ENCODE measurements around the gene CCDC9B.

Gene CCDC9B

GRCh38 chr15:40340740-40341400 is at the start of gene CCDC9B:
TSS of gene CCDC9B (minus strand) at chr15:40340939. CDS start at chr15:40340819, 120 bp downstream.
- DNase-seq (ENCODE audit: low spot score): peak; percentile 91

GRCh38 chr15:40389824-40390595 is 49.3 kb upstream of the CCDC9B start:
- DNase-seq (ENCODE audit: low spot score): no peak

DNA sequence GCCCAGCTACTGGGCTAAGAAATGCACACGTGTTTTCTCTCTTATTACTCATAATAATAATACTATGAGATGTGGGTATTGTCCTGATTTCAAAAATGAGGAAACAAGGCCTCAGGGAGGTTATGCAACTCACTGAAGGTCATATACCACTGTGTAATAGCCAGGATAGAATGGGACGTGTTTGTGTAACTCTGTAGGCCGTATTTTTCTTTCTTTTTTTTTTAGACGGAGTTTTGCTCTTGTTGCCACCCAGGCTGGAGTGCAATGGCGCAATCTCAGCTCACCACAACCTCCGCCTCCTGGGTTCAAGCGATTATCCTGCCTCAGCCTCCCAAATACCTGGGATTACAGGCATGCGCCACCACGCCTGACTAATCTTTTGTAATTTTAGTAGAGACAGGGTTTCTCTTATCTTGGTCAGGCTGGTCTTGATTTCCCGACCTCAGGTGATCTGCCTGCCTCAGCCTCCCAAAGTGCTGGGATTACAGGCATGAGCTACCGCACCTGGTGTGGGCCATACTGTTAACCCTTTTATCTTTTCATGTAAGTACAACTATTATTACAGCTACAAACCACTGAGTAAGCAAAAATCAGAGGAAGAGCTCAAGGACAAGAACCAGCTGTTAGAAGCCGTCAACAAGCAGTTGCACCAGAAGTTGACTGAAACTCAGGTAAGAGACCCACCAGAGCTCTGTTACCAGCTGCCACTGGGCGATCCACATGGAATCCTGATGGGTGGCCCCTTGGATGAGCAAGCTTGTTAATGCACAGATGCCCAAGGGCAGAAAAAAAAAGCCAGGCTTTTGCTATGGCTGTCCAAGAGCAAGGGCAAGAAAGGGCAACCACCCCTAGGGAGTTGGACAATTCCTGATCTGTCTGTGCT is 48.4 kb upstream of the CCDC9B start:
- no peak for DNase-seq (ENCODE audit: low spot score)

- DNase-seq (ENCODE audit: low spot score): no peak
These were observed 45.7 kb upstream of the CCDC9B start for GRCh38 chr15:40386480-40386879.

- peak; percentile 96 for DNase-seq (ENCODE audit: low spot score)
These were observed 42.1 kb upstream of the CCDC9B start, which contains the start of gene KNSTRN for GRCh38 chr15:40382580-40383456. TSS of gene KNSTRN (plus strand) at chr15:40382721. CDS start at chr15:40382836, 115 bp downstream.

GRCh38 chr15:40381818-40382529 is 41.2 kb upstream of the CCDC9B start:
- no peak for DNase-seq (ENCODE audit: low spot score)

- DNase-seq (ENCODE audit: low spot score): no peak
These were observed 39.9 kb upstream of the CCDC9B start for GRCh38 chr15:40380636-40381035.

DNA sequence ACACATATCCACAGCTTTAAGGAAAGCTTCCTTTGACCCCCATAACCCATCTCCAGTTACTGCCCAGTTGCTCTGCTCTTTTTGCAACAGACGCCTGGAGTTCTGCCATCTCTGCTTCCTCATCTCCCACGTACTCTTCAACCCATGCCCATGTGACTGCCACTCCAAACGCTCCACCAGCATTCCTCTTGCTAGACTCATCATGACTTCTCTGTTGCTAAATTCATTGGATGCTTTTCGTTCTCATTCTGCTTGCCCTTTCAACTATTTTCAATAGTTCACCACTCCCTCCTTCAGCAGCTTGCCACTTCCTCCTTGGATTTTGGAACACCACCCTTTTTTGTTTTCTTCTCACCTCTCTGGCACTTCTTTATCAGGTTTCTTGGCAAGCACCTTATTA is 39.1 kb upstream of the CCDC9B start:
- peak; percentile 96 for DNase-seq (ENCODE audit: low spot score)

DNA sequence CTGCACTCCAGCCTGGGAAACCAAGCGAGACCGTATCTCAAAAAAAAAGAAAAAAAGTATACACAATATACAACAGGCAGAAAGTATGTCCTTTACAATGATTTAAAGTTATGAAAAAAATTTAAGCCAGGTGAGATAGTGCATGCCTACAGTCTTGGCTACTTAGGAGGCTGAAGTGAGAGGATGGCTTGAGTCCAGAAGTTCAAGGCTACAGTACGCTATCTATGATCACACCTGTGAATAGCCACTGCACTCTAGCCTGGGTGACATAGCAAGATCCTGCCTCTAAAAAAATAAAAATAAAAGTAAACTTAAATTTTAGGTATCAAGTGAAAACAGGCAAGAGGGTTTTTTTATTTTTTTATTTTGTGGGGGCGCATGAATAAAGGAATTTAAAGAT is 38.6 kb upstream of the CCDC9B start:
- DNase-seq (ENCODE audit: low spot score): no peak

- no peak for DNase-seq (ENCODE audit: low spot score)
These were observed 36.9 kb upstream of the CCDC9B start for GRCh38 chr15:40377606-40378005.

DNA sequence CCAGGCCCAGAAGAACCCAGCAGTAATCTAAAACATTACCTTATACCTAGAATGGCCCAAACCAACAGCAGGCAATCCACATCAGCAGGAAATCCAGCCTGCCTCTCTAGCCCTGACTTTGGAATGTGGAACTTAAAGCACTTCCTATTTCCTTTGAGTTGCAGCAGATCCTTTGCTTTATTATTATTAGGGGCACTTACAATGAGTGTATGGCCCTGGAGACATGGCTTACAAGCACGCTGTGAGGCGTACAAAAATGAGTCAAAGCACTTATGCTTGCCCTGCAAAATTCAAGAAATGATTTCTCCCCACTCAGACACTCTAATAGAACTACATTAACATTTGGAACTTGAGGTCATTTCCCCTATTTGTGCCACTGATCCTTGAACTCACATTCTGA is 32.2 kb upstream of the CCDC9B start:
- DNase-seq (ENCODE audit: low spot score): no peak

GRCh38 chr15:40369971-40370370 is 29.2 kb upstream of the CCDC9B start:
- no peak for DNase-seq (ENCODE audit: low spot score)

DNA sequence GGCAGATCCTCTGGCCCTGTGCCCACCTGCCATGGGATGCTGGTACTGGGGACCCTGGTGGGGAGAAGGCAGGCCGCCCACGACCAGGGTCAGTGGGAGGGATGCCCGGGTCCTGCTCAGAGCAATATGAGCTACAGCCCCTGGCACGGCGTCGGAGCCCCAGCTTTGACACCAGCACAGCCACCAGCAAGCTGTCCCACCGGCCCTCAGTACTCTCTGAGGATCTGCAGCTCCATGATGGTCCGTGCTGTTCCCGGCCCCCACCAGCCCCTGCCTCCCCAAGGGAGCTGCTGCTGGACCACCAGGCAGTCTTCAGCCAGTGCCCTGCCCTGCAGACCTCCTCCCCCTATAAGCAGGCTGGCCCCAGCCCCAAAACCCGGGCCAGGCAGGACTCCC is 28.7 kb upstream of the CCDC9B start:
- no peak for DNase-seq (ENCODE audit: low spot score)

- no peak for DNase-seq (ENCODE audit: low spot score)
These were observed 28.2 kb upstream of the CCDC9B start for GRCh38 chr15:40368719-40369473.

DNA sequence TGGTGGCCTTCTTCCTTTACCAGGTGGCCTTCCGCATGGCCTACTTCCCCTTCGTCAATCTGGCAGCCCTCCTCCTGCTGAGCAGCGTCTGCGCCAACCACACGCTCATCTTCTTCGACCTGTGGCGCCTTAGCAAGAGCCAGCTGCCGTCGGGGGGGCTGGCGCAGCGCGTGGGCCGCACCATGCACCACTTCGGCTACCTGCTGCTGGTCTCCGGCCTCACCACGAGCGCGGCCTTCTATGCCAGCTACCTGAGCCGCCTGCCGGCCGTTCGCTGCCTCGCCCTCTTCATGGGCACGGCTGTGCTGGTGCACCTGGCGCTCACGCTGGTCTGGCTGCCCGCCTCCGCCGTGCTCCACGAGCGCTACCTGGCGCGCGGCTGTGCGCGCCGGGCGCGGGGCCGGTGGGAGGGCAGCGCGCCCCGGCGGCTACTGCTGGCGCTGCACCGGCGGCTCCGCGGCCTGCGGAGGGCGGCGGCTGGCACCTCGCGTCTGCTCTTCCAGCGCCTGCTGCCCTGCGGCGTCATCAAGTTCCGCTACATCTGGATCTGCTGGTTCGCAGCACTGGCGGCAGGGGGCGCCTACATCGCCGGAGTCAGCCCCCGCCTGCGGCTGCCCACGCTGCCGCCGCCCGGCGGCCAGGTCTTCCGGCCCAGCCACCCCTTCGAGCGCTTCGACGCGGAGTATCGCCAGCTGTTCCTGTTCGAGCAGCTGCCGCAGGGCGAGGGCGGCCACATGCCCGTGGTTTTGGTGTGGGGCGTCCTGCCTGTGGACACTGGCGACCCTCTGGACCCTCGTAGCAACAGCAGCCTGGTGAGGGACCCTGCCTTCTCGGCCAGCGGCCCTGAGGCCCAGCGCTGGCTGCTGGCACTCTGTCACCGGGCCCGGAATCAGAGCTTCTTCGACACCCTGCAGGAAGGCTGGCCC is 27.2 kb upstream of the CCDC9B start:
- DNase-seq (ENCODE audit: low spot score): peak; percentile 92

- DNase-seq (ENCODE audit: low spot score): no peak
These were observed 26.6 kb upstream of the CCDC9B start for GRCh38 chr15:40367371-40367685.

- no peak for DNase-seq (ENCODE audit: low spot score)
These were observed 26.0 kb upstream of the CCDC9B start for GRCh38 chr15:40366457-40367370.
